HG02943 (cell line): Measurements from ENCODE around the gene NANOS1.
A peak's percentile ranks its signal among the peaks of the same experiment; 100 is the strongest.

Experiments
- ATAC-seq: cut with Tn5 transposase; IDR thresholded peaks from one replicate; pipeline ENCODE4 v1.9.1; 2021; ENCODE audit warnings: mild to moderate bottlenecking, low read depth, moderate library complexity; ENCODE audit not compliant: unreplicated experiment

NANOS1 gene

GRCh38 chr10:119029613-119030420, at the start of gene NANOS1:
Gene NANOS1, plus strand, starts transcription at chr10:119029714. Its CDS starts 88 bp downstream, at chr10:119029802.
- peak; percentile 25 for ATAC-seq

DNA sequence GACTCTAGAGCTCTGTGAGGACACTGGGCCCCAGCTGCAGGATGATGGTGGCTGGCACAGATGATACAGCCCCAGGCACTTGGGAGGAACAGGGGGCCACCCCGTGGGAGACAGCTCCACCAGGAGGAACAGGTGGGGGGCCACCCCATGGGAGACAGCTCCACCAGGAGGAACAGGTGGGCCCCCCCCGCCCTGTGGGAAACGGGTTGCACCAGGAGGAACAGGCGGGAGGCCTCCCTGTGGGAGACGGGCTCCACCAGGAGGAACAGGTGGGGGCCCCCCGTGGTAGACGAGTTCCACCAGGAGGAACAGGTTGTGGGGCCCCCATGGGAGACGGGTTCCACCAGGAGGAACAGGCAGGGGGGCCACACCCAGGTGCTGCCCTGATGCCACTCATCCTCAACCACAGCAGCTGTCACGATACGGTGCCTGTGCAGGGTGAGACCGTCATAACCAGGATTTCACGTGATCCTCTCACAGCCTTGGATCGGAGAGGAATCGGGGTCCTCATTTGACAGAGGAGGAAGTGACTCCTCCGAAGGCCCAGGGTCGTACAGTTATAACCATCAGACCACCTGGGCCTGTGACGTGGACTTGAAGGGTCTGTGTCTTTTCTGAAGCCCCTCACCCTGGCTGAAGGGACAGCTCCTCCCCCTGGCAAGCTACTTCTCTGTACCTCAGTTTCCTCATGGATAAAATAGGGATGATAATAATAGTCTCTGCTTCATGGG, 49.2 kb upstream of the NANOS1 start:
- no peak for ATAC-seq

DNA sequence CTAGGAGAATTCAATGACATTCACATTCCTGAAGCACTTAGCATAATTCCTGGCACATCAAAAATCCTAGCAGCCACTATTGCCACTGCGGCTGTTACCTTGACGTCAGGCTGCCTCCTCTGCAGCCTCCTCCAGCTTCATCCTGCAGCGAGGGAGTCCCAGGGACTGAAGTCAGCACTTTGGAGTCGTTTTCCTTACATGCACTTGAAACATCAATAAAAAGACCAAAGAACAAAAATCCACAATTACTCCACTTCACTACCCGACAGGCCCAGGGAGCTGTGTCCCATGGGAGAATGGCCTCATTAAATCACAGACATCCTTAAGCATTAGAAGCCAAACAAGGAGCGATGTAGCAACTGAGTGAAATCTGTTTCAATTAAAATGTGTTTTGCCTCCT, 48.6 kb upstream of the NANOS1 start:
- ATAC-seq, result no peak

DNA sequence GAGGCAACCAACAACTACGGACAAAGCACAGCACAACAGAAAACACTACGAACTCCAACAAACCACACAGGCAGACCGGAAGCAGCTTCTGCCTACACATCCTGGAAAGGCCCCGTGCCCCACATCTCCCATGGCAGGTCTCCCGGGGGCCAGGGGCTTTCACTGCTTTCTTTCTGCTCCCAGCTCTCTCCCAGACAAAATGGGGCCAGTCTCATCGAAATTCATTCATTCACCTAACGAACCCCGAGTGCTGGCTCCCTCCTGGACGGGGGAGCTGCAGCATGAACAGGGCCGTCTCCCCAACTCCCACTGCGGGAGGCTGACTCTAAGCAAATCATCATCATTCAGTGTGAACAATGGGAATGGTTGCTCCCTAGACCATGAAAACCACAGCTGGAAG, 47.6 kb upstream of the NANOS1 start:
- no peak for ATAC-seq

- ATAC-seq, result no peak
Measured at GRCh38 chr10:118982366-118982765, 47.1 kb upstream of the NANOS1 start.

- ATAC-seq, result no peak
Measured at GRCh38 chr10:118983263-118983662, 46.3 kb upstream of the NANOS1 start.

GRCh38 chr10:118985576-118985975, 43.9 kb upstream of the NANOS1 start:
- no peak for ATAC-seq

- peak; percentile 66 for ATAC-seq
Measured at GRCh38 chr10:118986815-118987790, 42.4 kb upstream of the NANOS1 start.

GRCh38 chr10:118990326-118990725, 39.2 kb upstream of the NANOS1 start:
- ATAC-seq, result no peak

DNA sequence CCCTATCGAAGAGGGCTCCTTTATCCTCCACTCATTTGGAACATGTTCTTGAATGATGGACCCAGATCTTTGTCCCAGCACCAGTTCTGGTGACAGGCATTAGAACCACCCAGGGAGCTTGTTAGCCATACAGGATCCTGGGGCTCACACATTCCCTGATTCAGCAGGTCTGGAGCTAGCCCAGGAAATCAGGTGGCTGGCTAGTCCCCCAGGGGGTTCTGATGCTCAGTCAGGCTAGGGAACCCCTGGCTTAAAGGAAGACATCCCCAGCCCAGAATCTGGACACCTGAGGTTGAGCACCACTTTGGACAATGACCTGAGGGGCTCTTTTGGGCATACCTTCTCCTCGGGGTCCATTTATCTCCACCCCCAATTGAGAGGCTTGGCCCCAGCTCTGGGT, 37.0 kb upstream of the NANOS1 start:
- no peak for ATAC-seq

GRCh38 chr10:118993214-118993613, 36.3 kb upstream of the NANOS1 start:
- ATAC-seq, result no peak

DNA sequence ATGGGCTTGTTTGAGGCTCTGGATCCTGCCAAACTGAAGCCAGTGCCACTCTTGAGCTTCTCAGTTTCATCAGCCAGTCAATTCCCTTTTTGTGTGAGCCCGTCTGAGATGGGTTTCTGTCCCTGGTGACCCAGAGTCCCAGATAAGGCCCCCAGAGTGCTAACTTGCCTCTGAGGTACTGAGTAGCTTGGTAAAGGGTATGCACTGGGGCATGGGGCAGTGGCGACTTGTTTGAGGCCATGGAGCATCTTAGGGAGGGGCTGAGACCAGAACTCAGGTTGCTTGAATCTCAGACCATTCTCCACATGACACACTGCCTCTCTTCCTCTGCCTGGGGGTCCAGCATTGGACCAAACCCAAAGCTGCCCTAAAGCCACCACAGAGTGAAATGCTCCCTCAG, 35.2 kb upstream of the NANOS1 start:
- no peak for ATAC-seq

DNA sequence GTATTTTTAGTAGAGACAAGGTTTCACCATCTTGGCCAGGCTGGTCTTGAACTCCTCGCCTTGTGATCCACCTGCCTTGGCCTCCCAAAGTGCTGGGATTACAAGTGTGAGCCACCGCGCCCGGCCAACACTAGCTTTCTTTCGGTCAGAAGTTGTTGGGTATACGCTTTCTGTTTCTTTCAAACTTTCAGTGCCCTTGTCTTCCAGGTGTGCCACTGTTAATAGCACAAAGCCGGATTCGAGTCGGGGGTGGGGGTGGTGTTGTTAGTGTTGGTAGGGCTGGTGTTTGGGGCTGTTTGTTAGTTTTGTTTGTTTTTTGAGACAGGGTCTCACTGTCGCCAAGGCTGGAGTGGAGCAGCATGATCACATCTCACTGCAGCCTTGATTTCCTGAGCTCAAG, 33.8 kb upstream of the NANOS1 start:
- ATAC-seq, result no peak

- ATAC-seq, result no peak
Measured at GRCh38 chr10:118997379-118997778, 32.1 kb upstream of the NANOS1 start.

DNA sequence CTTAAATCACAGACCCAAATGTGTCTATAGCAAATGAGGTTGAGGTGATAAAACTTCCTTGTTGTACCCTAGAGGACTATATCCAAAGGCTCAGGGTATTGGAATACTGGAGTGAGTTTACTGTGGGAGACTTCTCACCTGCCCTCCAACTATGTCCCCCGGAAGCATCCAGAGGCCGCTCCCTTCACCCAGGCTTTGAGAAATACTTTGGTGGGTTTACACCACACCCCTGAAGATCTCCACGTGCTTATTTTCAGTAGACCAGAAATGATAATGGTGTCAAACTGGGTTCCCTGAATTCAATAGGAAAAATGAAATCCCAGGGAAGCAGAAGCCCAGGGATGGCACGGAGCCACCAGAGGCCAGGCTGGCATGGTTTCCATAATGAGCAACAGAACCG, 31.3 kb upstream of the NANOS1 start:
- ATAC-seq, result no peak

DNA sequence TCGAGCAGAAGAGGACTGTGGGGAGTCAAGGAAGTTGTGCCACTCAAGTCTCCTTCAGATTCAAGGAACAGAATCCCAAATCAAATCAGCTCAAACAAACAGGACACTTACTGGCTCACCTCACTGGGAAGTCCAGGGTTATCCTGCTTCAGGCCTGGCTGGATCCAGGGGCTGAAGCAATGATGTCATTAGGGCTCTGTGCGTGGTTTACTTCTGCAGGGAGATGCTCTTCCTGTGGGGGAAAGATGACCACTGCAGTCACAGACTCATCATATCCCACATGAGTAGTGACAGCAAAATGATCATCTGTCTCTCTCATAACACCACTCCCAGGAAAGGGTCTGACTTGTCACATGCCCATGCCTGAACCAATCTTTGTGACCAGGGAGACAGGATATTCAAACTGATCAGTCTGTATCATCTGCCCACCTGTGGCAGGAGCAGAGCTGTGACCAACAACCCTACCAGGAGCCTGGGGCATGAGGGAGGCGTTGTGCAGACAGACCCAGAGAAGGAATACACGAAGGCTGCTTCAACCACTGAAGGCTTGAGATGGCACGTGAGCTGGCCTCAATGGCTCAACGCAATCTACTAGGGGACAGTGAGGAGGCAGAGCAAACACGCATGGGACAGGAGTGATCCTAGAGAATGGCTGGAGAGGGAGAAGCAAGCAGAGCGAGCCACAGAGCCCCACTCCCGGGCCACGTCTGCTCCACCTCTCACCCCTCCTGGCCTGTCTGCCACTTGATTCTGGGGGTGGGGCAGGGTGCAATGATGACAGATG, 27.6 kb upstream of the NANOS1 start:
- no peak for ATAC-seq

GRCh38 chr10:119003572-119004289, 25.8 kb upstream of the NANOS1 start:
- no peak for ATAC-seq

DNA sequence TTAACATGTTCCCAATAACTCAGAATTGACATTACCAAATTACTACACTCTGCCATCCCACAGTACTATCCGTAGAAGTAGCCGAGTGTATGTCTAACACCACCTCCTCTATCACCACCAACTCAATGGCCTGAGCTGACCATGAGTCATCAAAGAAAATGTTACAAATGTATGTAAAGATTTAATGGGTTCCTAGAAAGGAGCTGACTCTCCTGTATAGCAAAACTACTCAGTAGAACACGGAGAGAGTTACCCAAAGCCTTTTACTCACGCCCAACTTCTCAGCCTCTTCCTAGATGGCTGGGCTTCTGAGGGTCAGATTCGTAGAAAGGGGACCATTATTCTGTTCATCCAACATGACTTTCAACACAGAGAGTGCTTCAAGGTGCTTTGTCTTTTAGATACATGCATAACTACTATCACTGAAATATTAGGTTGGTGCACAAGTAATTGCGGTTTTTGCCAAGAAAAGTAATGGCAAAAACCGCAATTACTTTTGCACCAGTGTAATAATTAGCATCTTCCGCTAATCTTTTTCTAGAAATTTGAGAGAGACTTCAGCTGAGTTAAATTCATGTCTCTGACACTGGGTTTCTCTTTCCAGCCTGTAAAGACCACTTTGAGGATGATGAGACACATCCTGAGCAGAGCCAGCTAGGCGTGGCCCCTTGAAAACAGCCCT, 24.0 kb upstream of the NANOS1 start:
- ATAC-seq, result no peak
